HG03135 (cell line): Measurements from ENCODE around the gene TSTD2.
A peak's percentile ranks its signal among the peaks of the same experiment; 100 is the strongest.
"Not testable (repeated sequence)": the region's sequence is repeated elsewhere in the genome, so short reads cannot be mapped to it uniquely, and the experiment has no call there.

Experiments used
- ATAC-seq: cut with Tn5 transposase; IDR thresholded peaks from one replicate; pipeline ENCODE4 v1.9.1; 2021; ENCODE audit warnings: mild to moderate bottlenecking, moderate library complexity; ENCODE audit not compliant: unreplicated experiment

TSTD2 gene

GRCh38 chr9:97632248-97632984 is 752 bp downstream of the TSTD2 start:
- ATAC-seq, result no peak

- no peak for ATAC-seq
Measured at GRCh38 chr9:97630591-97630990, 2.6 kb downstream of the TSTD2 start.

GRCh38 chr9:97629156-97629555 is 4.0 kb downstream of the TSTD2 start:
- no peak for ATAC-seq

- no peak for ATAC-seq
Measured at GRCh38 chr9:97628668-97629067, 4.5 kb downstream of the TSTD2 start.

- no peak for ATAC-seq
Measured at GRCh38 chr9:97627624-97628023, 5.5 kb downstream of the TSTD2 start.

DNA sequence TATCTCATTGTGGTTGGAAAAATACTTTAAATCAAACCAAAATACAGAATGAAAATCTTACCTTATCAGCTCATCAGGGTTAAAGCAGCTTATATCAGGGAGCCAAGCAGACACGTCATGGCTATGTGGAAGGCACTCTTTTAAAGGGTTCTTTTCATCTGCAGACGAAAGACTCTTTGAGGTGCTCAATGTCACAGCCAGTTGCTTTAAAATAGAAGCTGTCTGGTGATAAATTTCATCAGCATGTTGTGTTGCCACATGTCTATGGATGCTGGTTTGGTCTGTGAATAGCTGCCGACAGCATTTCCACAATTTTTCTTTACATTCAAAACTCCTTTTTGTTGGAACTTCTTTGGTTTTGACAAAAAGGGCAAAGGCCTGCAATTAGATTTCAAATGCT is 7.5 kb downstream of the TSTD2 start:
- no peak for ATAC-seq

DNA sequence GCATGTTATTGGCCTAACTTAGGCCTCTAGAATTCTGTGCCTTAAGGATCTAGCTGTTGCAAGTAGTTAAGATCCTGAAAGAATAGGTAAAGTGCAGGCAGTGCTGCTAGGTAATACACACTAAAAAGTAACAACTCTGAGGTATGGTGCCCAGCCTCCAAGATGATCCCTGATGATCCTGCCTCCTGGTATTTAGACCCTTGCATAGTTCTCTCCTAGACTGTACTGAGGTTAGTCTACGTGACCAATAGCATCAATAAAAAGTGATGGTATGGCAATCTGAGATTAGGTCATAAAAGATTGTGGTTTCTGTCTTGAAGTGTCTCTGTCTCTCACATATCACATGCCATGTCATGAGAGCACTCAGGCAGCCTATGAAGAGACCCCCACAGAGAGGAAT is 9.2 kb downstream of the TSTD2 start:
- ATAC-seq, result no peak

- ATAC-seq, result not testable (repeated sequence)
Measured at GRCh38 chr9:97622483-97622882, 10.7 kb downstream of the TSTD2 start.

GRCh38 chr9:97620063-97620462 is 13.1 kb downstream of the TSTD2 start:
- not testable (repeated sequence) for ATAC-seq

- no peak for ATAC-seq
Measured at GRCh38 chr9:97617939-97618416, 15.2 kb downstream of the TSTD2 start.

DNA sequence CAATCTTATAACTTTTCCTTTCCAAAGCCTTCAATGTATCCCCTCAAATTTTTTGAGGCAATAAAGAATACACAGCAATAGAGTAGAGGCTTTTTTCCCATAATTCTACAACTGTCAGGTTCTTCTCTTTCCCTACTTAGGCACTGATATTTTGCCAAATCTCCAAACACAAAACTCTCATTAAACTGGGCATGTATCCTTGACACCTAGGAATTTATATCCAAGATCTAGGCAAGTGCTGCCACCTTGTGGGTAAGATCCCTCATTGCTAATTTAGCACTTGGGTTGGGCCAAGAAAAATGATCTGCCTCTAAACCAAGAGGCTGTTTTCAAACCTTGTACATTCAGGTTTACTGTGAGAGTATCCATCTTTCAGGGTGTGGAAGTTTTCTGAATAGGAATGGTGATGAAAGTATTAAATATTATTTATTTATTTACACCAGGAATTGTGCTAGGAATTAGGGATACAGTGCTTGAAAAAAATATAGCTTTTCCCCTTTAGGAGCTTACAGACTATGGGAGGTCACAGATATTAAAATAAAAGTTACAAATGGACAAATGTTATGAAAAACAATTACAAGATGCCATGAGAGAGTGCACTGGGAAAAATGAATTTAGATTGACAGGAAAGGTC is 17.6 kb downstream of the TSTD2 start:
- ATAC-seq, result no peak

GRCh38 chr9:97604901-97605645 is 28.1 kb downstream of the TSTD2 start:
- ATAC-seq, result no peak

DNA sequence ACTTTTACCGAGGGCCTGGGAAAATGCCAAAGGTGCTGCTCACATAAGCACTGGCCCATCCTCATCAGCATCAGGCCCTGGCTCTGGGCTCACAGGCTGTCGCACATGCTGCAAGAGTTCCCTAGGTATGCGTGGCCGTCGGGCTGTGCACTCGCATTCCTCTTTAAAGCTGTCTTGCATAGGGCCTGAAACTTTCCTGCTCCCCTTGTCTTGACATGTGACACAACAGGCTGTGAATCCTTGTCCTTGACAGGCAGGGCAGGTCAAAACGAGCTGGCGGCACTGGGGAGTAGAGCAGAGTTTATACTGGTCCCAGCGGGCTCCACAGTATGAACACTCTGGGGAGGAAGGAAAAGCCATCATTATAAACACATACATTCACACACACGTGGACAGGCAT is 30.7 kb downstream of the TSTD2 start:
- ATAC-seq, result no peak

GRCh38 chr9:97601228-97601898 is 31.8 kb downstream of the TSTD2 start:
- ATAC-seq, result no peak

DNA sequence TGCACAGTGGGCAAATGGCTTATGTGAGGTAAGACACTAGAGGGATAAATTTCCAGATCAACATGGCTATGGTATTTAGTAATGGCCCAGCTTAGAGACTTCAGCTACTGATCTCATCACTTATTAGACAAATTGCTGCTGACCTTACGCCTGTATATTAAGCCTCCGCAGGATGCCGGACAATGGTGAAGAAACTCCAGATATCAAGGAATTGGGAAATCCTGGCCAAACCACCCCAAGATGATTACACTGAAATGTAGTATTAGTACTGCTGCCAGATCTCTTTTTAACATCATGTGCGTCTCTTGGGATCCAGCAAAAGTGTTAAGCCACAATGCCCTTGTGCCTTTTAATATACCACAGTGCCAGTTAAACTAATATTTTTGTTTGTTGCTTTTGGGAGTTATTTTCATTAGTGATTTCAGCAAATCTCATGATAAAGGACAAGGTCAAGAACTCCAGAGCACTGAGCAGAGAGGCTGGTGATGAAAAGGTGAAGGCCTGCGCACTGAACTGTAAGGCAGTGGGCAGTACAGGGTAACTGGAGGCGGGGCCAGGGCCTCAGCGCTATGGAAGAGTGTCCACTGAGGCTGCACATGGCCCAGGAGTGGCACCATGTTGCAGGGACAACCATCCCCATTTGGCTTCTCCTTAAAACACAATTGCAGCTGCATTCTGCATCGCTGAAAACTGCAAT is 32.5 kb downstream of the TSTD2 start:
- no peak for ATAC-seq

DNA sequence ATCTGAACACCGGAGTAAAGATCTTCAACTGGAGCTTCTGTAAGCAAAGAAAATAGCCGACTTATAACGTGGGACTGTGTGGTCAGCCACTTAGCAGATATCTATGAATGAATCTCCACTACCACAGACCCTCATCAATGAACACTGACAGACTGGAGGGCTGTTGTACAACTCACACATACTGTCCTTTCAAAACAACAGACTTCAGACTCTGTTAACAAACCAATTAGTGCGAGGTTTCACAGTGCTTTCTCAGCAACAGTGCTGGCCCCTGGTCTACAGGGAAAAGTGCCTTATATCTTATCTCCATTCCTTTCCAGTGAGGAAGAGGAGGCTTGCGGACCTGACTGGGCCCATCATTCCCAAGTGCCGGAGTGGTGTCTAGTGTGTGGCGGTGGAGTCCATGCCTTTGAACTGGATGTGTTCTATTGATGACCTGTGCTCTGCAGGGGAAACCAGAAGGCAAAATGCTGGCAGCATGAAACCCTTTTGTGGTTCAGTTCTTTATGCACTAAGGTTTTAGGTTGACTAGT is 33.8 kb downstream of the TSTD2 start:
- ATAC-seq, result no peak

DNA sequence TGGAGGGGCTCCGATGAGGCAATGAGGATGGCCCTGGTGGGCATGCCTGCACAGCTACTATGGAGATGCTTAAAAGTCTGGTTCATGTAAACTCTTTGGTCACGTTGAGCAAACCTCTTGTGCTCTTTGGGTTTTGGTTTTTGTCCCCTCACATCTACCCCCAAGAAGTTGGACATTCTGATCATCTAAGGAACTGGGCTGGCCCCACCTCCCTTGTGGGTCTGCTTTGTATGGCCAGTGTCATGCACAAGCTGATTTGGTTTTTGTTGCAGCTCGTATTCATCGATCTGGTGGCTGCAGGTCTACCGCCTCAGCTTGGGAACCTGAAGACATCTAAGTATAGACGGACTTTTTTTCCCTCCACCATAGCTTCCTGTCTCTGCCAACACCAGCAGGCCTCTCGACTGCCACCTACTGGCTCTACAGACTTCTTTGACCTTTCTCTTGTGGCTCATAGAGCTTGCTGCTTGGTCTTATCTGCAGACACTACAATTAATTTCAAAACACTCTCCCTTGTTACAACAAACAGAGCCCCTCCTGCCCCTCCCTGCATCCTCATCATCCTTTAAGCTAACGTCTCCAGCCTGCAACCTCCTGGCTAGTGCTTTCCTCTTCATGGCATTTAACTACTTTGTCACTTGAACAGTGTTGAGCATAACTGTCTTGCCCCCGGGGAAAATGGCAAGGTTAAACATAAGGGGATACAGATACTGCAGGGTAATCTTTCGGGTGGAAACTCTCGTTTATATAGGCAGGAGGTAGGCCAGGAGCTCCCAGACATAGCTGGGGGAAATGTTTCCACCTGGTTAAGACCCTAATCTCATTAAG is 34.5 kb downstream of the TSTD2 start:
- peak; percentile 83 for ATAC-seq

GRCh38 chr9:97596906-97597305 is 36.3 kb downstream of the TSTD2 start:
- ATAC-seq, result no peak

DNA sequence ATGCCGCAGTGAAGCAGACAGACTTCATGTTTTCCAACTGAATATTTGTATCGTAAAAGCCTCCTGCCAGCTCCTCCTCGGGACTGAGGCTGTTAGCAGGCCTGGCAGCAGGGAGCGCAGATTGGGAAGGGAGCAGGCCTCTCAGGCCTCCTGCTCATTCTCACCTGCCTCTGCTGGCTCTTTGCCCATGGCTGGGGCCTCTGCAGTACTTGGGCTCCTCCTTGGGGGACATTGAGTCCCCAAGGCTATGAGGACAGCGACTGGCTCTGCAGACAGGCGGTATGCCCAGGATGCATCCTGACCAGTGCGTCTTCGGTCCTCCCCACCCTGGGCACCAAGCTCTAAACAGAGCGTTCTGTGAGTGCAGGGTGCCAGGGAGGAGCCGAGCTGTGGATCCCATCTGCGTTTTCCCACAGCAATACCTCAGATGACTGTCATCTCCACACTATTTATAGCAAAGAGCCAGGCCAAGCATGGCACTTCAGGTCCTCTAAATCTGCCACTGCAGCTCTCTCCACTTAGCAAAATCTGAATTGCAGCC is 38.7 kb downstream of the TSTD2 start:
- no peak for ATAC-seq
